Bronchial epithelial cell (primary cell): ENCODE measurements around the gene TOM1L1. TPM values are rescaled to one million over a fixed set of nuclear protein-coding genes. Genes with fewer than 3 reads are reported as not detected.

Source experiments
- DNase-seq: peaks from one replicate; pipeline ENCODE4 v3.0.0-alpha.2; 2010; ENCODE audit warnings: low read depth
- FAIRE-seq: peaks from 2 replicates; lab custom pipeline; 2011; peaks lifted over from hg19 to GRCh38; lab: Jason Lieb, UNC
- H3K27me3 ChIP-seq: 2 replicates; pipeline ENCODE4 v1.5.1; 2011; ENCODE audit warnings: low read length; ENCODE audit not compliant: control insufficient read depth, insufficient read depth
- H3K36me3 ChIP-seq: 2 replicates; pipeline ENCODE4 v1.5.1; 2011; ENCODE audit warnings: low read length; ENCODE audit not compliant: control insufficient read depth, insufficient read depth
- H3K4me3 ChIP-seq: 2 replicates; pipeline ENCODE4 v1.5.1; 2011; ENCODE audit warnings: mild to moderate bottlenecking, low read depth, low read length, control low read depth
- total RNA-seq: library from RNA; depleted of rRNA; stranded (reverse); fragments of >200 nt; gene quantifications from 2 replicates; pipeline ENCODE4 v1.2.1, GENCODE V29; 2014
- TF ChIP-seq, protein P1 (sequence below): IDR thresholded peaks from 2 replicates; pipeline ENCODE4 v1.5.1; 2011; ENCODE audit warnings: mild to moderate bottlenecking, moderate library complexity, low read length, control low read depth, inconsistent platforms; ENCODE audit not compliant: insufficient read depth, severe bottlenecking

TOM1L1 gene
- total RNA-seq, 1 donor from 2014 or later, result 60.3 TPM

DNA sequence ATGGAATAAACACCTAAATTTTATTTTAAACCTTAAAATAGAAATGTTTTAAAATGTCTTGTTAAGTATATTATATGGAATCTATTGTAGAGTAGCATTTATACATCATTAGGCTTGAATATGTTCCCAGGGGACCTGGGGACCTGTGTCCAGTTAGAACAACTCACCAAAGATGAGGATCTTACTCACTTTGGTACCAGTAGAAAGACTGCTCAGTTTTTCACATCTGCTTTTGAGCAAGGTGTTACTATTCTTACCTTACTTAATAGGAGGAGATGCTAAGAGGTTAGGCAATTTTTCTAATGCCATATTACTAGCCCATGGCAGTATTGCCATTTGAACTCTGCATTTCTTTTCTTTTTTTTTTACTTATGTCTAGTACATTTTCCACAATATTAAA is 82.6 kb downstream of the TOM1L1 start:
- Histone ChIP-seq H3K27me3 (no peaks in the 10 kb centered on the region), H3K4me3 (no peak overlapping the region), H3K36me3 (no peaks in the 10 kb centered on the region)
- FAIRE-seq (no peak), DNase-seq (no peak)
- TF ChIP-seq, protein P1, sequence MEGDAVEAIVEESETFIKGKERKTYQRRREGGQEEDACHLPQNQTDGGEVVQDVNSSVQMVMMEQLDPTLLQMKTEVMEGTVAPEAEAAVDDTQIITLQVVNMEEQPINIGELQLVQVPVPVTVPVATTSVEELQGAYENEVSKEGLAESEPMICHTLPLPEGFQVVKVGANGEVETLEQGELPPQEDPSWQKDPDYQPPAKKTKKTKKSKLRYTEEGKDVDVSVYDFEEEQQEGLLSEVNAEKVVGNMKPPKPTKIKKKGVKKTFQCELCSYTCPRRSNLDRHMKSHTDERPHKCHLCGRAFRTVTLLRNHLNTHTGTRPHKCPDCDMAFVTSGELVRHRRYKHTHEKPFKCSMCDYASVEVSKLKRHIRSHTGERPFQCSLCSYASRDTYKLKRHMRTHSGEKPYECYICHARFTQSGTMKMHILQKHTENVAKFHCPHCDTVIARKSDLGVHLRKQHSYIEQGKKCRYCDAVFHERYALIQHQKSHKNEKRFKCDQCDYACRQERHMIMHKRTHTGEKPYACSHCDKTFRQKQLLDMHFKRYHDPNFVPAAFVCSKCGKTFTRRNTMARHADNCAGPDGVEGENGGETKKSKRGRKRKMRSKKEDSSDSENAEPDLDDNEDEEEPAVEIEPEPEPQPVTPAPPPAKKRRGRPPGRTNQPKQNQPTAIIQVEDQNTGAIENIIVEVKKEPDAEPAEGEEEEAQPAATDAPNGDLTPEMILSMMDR, result no peak

DNA sequence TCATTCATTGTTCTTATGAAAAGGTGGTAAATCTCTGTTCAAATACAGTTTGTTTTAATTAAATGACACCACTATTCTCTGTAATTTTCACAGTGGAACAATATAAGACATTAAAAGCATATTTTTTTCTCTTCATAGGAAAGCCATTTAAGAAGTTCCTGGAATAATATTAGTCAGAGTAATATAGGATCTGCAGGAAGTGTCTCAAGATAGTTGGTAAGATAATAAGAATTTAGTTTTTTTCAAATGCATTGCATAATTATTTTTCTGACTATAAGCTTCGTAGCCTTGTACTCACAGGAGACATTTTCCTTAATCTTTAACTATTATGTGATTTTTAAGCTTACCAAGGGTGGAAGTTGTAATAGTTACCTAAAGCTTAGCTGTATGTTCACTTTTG is 84.8 kb downstream of the TOM1L1 start:
- Histone ChIP-seq H3K4me3 (no peak overlapping the region), H3K27me3 (no peaks in the 10 kb centered on the region), H3K36me3 (no peaks in the 10 kb centered on the region)
- peak; percentile 10 for DNase-seq
- TF ChIP-seq, protein P1, result no peak
- no peak for FAIRE-seq

DNA sequence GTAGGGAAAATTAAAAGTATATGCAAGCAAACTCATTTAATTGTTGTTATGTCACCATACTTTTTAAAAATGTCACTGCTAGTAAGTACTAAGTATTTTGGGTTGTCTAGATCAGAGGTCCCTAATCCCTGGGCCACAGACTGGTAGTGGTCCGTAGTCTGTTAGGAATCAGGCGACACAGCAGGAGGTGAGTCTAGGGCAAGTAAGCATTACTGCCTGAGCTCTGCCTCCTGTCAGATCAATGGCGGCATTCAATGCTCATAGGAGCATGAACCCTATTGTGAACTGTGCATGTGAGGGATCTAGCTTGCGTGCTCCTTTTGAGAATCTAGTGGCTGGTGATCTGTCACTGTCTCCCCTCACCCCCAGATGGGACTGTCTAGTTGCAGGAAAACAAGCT is 89.5 kb downstream of the TOM1L1 start:
- no peak for FAIRE-seq
- Histone ChIP-seq H3K4me3 (no peak overlapping the region), H3K27me3 (no peaks in the 10 kb centered on the region), H3K36me3 (no peaks in the 10 kb centered on the region)
- TF ChIP-seq, protein P1, result no peak
- DNase-seq, result no peak

DNA sequence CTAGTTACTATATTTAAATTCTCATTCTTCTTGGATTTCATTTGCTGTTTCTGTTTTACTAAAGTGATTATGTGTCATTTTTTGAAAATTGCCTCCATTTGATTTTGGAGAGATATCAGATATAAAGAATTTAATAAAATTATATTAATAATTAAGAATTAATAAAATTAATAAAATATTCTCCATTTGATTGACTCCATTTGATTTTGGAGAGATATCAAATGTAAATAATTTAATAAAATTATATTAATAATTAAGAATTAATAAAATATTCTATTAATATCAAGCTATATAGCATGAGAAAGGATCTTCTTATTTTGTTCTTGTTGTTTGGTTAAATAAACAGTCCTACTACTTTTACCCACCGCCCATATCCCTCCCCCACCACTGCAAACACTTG is 90.9 kb downstream of the TOM1L1 start:
- no peaks in the 10 kb centered on the region for H3K27me3 ChIP-seq
- TF ChIP-seq, protein P1, result no peak
- FAIRE-seq (no peak), DNase-seq (no peak)
- H3K36me3 ChIP-seq, result no peaks in the 10 kb centered on the region
- H3K4me3 ChIP-seq, result no peak overlapping the region

DNA sequence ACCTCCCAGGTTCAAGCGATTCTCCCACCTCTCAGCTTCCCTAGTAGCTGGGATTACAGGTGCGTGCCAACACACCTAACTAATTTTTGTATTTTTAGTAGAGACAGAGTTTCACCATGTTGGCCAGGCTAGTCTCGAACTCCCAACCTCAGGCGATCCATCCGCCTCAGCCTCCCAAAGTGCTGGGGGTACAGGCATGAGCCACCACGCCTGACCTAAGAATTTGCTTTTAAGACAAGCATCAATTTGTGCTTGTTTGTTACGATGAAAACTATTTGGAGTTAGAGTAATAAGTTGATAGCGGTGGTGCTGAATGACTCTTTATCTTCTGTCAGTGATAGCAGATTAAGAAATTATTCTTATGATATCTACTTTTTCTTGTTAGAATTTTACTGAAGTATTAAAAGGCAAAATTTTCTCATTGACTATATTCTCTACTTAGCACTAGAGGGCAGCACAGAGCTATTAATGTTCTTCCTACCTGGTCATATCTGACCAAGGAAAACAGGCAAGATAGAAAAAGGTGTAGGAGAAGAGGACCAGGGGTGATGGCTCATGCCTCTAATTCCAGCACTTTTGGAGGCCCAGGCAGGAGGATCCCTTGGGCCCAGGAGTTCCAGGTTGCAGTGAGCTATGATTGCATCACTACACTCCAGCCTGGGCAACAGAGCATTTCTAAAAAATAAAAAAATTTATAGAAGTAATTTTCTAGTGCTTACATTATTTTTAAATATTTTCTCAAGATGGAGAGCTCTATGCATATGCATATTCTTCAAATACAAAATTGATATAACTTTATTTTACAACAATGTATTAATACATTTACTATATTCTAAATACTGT is 92.4 kb downstream of the TOM1L1 start:
- TF ChIP-seq, protein P1, result peak; percentile 22
- FAIRE-seq (no peak), DNase-seq (peak; percentile 45)
- H3K4me3 ChIP-seq, result no peak overlapping the region
- no peaks in the 10 kb centered on the region for H3K27me3 ChIP-seq
- no peaks in the 10 kb centered on the region for H3K36me3 ChIP-seq
